Naive thymus-derived CD4-positive, alpha-beta T cell (primary cell): Measurements from ENCODE around the gene FAM13A. TPM values are rescaled to one million over a fixed set of nuclear protein-coding genes. Genes with fewer than 3 reads are reported as not detected.

ENCODE experiments used
- ATAC-seq: fragments of 150-1000 bp; cut with Tn5 transposase; 2 replicates; pipeline ENCODE4 v1.10.0; 2021; ENCODE audit warnings: mild to moderate bottlenecking, moderate library complexity
- CTCF ChIA-PET: fragments of 350-600 bp; sonication (Branson Sonifier 250); formaldehyde crosslinking; loops from one replicate; lab custom pipeline; 2021; ENCODE audit warnings: antibody characterized with exemption; lab: Charles Lee
- POLR2A ChIA-PET: fragments of 350-600 bp; sonication (Branson Sonifier 250); formaldehyde crosslinking; loops from one replicate; lab custom pipeline; 2021; ENCODE audit warnings: antibody characterized with exemption, inconsistent platforms; lab: Charles Lee
- DNase-seq, 9 donors: peaks; one replicate each; pipeline versions ENCODE4 v3.0.0 to v3.0.0-alpha.2; 2020 to 2022; ENCODE audit warnings: mixed read lengths in 1 of 9
- H3K27ac ChIP-seq: one replicate; pipeline ENCODE4 v1.7.0; 2013; ENCODE audit warnings: mild to moderate bottlenecking, low read depth, low read length, moderate library complexity
- H3K27me3 ChIP-seq, 2 donors: one replicate each; pipeline ENCODE4 v1.7.0; 2013; ENCODE audit warnings: low read length in 2 of 2, mild to moderate bottlenecking in 2 of 2, moderate library complexity in 2 of 2; ENCODE audit not compliant: control insufficient read depth in 2 of 2, insufficient read depth in 2 of 2
- H3K36me3 ChIP-seq, 3 experiments: 1 replicate in 2 of 3; 2 replicates in 1 of 3; pipeline ENCODE4 v1.7.0; 2013; ENCODE audit warnings: low read length in 3 of 3, mild to moderate bottlenecking in 3 of 3, moderate library complexity in 1 of 3; ENCODE audit not compliant: insufficient read depth in 3 of 3, control insufficient read depth in 2 of 3
- H3K4me1 ChIP-seq, 2 donors: one replicate each; pipeline ENCODE4 v1.7.0; 2013; ENCODE audit warnings: low read length in 2 of 2, mild to moderate bottlenecking in 2 of 2, moderate library complexity in 1 of 2; ENCODE audit not compliant: control insufficient read depth in 2 of 2, insufficient read depth in 2 of 2
- H3K4me3 ChIP-seq: 2 replicates; pipeline ENCODE4 v1.7.0; 2013; ENCODE audit warnings: mild to moderate bottlenecking, low read length
- H3K9me3 ChIP-seq, 3 experiments: 1 replicate in 2 of 3; 2 replicates in 1 of 3; pipeline ENCODE4 v1.7.0; 2013; ENCODE audit warnings: low read length in 3 of 3; ENCODE audit not compliant: control insufficient read depth in 2 of 3
- H3K27ac Mint-ChIP-seq, 9 donors: one replicate each; pipeline ENCODE4 v1.8.0; 2020 to 2022; ENCODE audit warnings: mixed read lengths in 9 of 9, mild to moderate bottlenecking in 8 of 9, moderate library complexity in 5 of 9, inconsistent platforms in 2 of 9
- H3K27me3 Mint-ChIP-seq, 5 donors: one replicate each; pipeline ENCODE4 v1.8.0; 2021 to 2022; ENCODE audit warnings: mixed read lengths in 5 of 5, mild to moderate bottlenecking in 1 of 5
- H3K36me3 Mint-ChIP-seq, 5 donors: one replicate each; pipeline ENCODE4 v1.8.0; 2020 to 2022; ENCODE audit warnings: mixed read lengths in 5 of 5, mild to moderate bottlenecking in 3 of 5, inconsistent platforms in 1 of 5
- H3K4me1 Mint-ChIP-seq, 7 donors: one replicate each; pipeline ENCODE4 v1.8.0; 2020 to 2022; ENCODE audit warnings: mixed read lengths in 7 of 7, mild to moderate bottlenecking in 3 of 7, inconsistent platforms in 1 of 7
- H3K4me3 Mint-ChIP-seq, 10 donors: one replicate each; pipeline ENCODE4 v1.8.0; 2020 to 2022; ENCODE audit warnings: mild to moderate bottlenecking in 10 of 10, mixed read lengths in 10 of 10, moderate library complexity in 6 of 10, inconsistent platforms in 2 of 10
- H3K9me3 Mint-ChIP-seq, 11 donors: one replicate each; pipeline ENCODE4 v1.8.0; 2020 to 2022; ENCODE audit warnings: mixed read lengths in 11 of 11, mild to moderate bottlenecking in 4 of 11, inconsistent platforms in 1 of 11, moderate library complexity in 1 of 11
- intact Hi-C, 2 donors: fragments of 100-400 bp; cut with micrococcal nuclease; formaldehyde crosslinking; loops; one replicate each; pipeline ENCODE4 v1.15.1; 2023
- polyA plus RNA-seq, 2 donors: library from polyadenylated mRNA; unstranded; fragments of 300-500 nt; fragmentation: Illumina TruSeq; gene quantifications; one replicate each; pipeline ENCODE4 v1.2.3, GENCODE V29; 2021
- total RNA-seq, 6 experiments: library from RNA in 5 of 6; stranded (reverse) in 5 of 6; gene quantifications; 1 replicate in 5 of 6; 2 replicates in 1 of 6; pipeline ENCODE4 v1.2.3 and lab custom pipeline; 2021 to 2026

The FAM13A gene
- total and polyA plus RNA-seq, 7 experiments from 2014 or later: 4.5 to 60.4 (median 10.2) TPM

DNA sequence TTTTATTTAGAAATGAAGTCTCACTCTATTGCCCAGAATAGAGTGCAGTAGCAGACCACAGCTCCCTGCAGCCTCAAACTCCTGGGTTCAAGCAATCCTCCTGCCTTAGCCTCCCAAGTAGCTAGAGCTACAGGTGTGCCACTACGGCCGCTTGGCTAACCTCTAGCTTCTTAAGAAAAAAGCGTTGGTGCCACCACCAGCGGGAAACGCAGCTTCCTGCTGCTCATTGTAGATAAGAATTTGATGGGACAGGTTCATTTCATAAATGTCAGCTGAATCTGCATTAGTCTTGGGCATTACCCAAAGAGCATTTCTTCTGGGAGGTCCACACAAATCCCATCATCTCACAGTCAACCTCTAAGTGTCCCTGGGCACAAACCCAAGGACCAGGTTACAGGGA is 326.2 kb downstream of the FAM13A start:
- ChIA-PET CTCF (no interaction called here), POLR2A (no interaction called here)
- no peaks in the 10 kb centered on the region for H3K27me3 Mint-ChIP-seq
- peak overlapping the region in 1 of 10 donors; percentile 32 for H3K4me3 Mint-ChIP-seq
- Histone ChIP-seq H3K4me1 (no peaks in the 10 kb centered on the region), H3K27me3 (no peaks in the 10 kb centered on the region), H3K4me3 (no peak overlapping the region), H3K27ac (no peak overlapping the region), H3K36me3 (peaks cover 0 to 46% (median 6%) of the 10 kb centered on the region in 3 experiments), H3K9me3 (no peaks in the 10 kb centered on the region)
- peaks cover 5 to 38% (median 13%) of the 10 kb centered on the region in 5 donors for H3K36me3 Mint-ChIP-seq
- no peak for DNase-seq
- no peak for ATAC-seq
- intact Hi-C loops: no loop called here
- no peaks in the 10 kb centered on the region for H3K9me3 Mint-ChIP-seq
- peak overlapping the region in 5 of 9 donors; percentile 11 to 77 (median 48) for H3K27ac Mint-ChIP-seq
- H3K4me1 Mint-ChIP-seq: no peaks in the 10 kb centered on the region

DNA sequence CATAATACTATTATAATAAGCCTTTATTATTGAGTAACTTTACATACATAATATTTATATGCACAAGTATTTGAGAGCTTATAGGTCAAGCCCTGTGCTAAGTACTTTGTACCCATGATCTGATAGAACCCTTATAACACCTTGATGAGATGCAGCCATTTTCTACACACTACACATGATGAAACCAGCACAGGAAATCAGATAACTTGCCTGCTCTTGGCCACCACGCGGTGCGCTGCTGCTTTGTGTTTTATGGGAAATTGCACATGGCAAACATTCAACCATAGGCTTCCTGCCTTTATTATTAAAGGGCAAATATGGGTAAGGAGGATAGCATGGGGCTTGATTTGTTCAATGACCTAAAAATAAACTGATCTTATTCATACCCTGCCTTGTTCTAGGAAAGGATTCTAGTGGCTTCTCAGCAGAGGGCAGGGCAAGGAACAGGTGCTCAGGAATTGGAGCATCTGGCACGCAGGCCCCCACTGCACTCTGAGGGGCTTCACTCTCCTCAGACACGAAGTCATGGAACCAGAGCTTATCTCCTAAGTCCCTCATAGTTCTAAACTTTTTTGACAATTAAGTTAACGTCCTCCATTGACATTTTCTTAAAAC is 327.7 kb downstream of the FAM13A start:
- H3K27ac Mint-ChIP-seq: peak overlapping the region in 4 of 9 donors; percentile 3 to 71 (median 28)

DNA sequence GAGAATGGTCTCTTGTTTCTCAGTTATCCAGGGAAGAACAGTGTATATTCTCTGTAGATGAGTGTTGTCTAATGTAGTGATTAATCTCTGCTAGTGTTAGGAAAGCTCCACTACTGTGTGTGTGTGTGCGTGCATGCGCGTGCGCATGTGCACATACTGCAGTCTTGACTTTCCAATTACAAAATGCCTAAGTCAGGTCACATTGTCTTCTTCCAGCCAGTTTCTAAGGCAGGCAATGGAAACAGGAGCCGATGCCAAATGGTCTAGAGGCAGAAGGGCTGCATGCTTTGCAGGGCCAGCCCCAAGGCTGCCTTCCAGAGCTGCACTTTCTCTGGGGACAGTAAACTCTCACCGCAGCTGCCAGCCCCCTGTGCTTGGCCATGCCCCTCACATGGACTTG is 328.8 kb downstream of the FAM13A start:
- Histone ChIP-seq H3K27me3 (no peaks in the 10 kb centered on the region), H3K4me3 (no peak overlapping the region), H3K27ac (no peak overlapping the region), H3K9me3 (no peaks in the 10 kb centered on the region), H3K4me1 (no peaks in the 10 kb centered on the region), H3K36me3 (peaks cover 0 to 72% (median 11%) of the 10 kb centered on the region in 3 experiments)
- no peaks in the 10 kb centered on the region for H3K4me1 Mint-ChIP-seq
- ATAC-seq: no peak
- H3K4me3 Mint-ChIP-seq: no peak overlapping the region
- POLR2A ChIA-PET: no interaction called here
- no peaks in the 10 kb centered on the region for H3K9me3 Mint-ChIP-seq
- CTCF ChIA-PET: no interaction called here
- peaks cover 5 to 33% (median 13%) of the 10 kb centered on the region in 5 donors for H3K36me3 Mint-ChIP-seq
- peak overlapping the region in 5 of 9 donors; percentile 29 to 66 (median 40) for H3K27ac Mint-ChIP-seq
- no peaks in the 10 kb centered on the region for H3K27me3 Mint-ChIP-seq
- DNase-seq: no peak
- intact Hi-C loops: no loop called here

More for the DNA sequence above, 327.7 kb downstream of the FAM13A start:
- Mint-ChIP-seq H3K36me3 (peaks cover 5 to 31% (median 13%) of the 10 kb centered on the region in 5 donors), H3K27me3 (no peaks in the 10 kb centered on the region), H3K4me1 (no peaks in the 10 kb centered on the region), H3K9me3 (no peaks in the 10 kb centered on the region), H3K4me3 (no peak overlapping the region)
- H3K36me3 ChIP-seq: peaks cover 0 to 62% (median 6%) of the 10 kb centered on the region in 3 experiments
- H3K4me1 ChIP-seq: no peaks in the 10 kb centered on the region
- CTCF ChIA-PET: no interaction called here
- intact Hi-C loops: no loop called here
- DNase-seq (no peak), ATAC-seq (no peak)
- H3K27ac ChIP-seq: no peak overlapping the region
- POLR2A ChIA-PET: interaction anchor here (0.7 kb wide), 1 partner anchor 35 kb away, joined by 3 read pairs; no protein-coding TSS in a partner anchor
- H3K27me3 ChIP-seq: no peaks in the 10 kb centered on the region
- H3K9me3 ChIP-seq: no peaks in the 10 kb centered on the region
- no peak overlapping the region for H3K4me3 ChIP-seq

DNA sequence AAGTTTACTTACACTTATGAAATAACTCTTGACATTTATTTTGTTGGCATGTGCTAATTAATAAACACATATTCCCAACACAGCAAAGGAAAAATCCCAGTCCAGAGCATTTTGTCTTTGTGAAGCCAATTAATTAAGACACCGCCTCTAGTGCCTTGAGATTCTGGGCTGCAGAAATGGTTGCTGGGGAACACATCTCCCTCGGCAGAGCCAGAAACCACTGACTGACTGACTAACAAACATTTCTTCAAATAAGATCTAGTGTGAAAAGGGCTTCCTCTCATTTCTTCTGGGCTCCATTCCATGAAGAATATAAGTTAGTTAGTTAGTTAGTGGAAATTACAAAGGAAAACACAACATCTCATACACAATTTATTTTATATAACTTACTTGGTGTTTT is 331.0 kb downstream of the FAM13A start:
- no peaks in the 10 kb centered on the region for H3K27me3 Mint-ChIP-seq
- DNase-seq (no peak), ATAC-seq (no peak)
- H3K4me1 Mint-ChIP-seq: no peaks in the 10 kb centered on the region
- Histone ChIP-seq H3K36me3 (peaks cover 0 to 88% (median 11%) of the 10 kb centered on the region in 3 experiments), H3K9me3 (no peaks in the 10 kb centered on the region), H3K27me3 (no peaks in the 10 kb centered on the region), H3K27ac (no peak overlapping the region), H3K4me3 (no peak overlapping the region), H3K4me1 (no peaks in the 10 kb centered on the region)
- H3K4me3 Mint-ChIP-seq: no peak overlapping the region
- H3K36me3 Mint-ChIP-seq: peaks cover 5 to 33% (median 22%) of the 10 kb centered on the region in 5 donors
- intact Hi-C loops: no loop called here
- no peaks in the 10 kb centered on the region for H3K9me3 Mint-ChIP-seq
- peak overlapping the region in 1 of 9 donors; percentile 45 for H3K27ac Mint-ChIP-seq
- POLR2A ChIA-PET: interaction anchor here (1.0 kb wide), 1 partner anchor 12 kb away, joined by 3 read pairs; no protein-coding TSS in a partner anchor
- CTCF ChIA-PET: interaction anchor here (1.5 kb wide), 1 partner anchor 186 kb away, joined by 4 read pairs; no protein-coding TSS in a partner anchor

DNA sequence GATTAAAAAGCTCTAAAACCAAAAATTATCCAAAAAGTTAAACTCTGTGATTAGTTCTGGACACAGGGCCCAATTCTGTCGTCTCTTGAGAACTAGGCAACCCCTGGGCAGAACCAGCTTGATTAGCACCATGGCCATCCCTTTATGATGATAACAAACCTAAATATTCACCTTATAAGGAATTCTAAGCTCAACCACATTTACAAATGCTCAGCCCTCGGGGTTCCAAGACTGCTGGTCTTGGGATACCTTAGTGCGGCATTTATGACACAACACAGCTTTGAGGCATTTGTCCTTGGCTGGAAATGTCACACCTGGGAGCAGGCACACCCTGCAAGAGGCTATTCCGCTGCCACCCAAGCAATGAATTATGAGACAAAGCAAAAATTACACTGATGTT is 331.8 kb downstream of the FAM13A start:
- Mint-ChIP-seq H3K27me3 (no peaks in the 10 kb centered on the region), H3K27ac (peak overlapping the region in 6 of 9 donors; percentile 12 to 80 (median 46)), H3K4me1 (no peaks in the 10 kb centered on the region), H3K36me3 (peaks cover 5 to 38% (median 29%) of the 10 kb centered on the region in 5 donors), H3K9me3 (no peaks in the 10 kb centered on the region), H3K4me3 (no peak overlapping the region)
- DNase-seq: no peak
- POLR2A ChIA-PET: no interaction called here
- peaks cover 0 to 90% (median 11%) of the 10 kb centered on the region in 3 experiments for H3K36me3 ChIP-seq
- intact Hi-C loops: no loop called here
- H3K9me3 ChIP-seq: no peaks in the 10 kb centered on the region
- no peaks in the 10 kb centered on the region for H3K4me1 ChIP-seq
- no peak for ATAC-seq
- no peaks in the 10 kb centered on the region for H3K27me3 ChIP-seq
- H3K4me3 ChIP-seq: no peak overlapping the region
- H3K27ac ChIP-seq: no peak overlapping the region
- CTCF ChIA-PET: interaction anchor here (0.5 to 0.9 kb wide), 2 partner anchors 11 to 52 kb away, joined by 3 read pairs; no protein-coding TSS in a partner anchor

DNA sequence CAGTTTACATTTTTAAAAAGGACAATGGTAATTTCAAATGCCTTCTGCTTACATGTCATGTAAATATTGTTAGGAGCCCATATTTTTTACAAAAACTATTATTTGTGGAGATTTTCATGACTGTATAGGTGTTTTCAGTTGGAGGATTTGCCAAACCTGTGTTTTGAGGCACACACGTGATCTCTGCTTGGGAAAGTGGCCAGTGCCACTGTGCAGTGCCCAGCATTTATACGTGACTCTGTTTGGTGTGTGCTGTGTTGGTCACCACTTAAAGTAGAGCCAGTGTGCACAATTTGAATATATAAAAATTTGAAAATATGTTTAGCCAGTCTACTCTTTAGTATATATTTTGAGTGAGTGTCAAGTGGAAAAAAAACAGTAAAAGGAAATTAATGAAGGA is 332.6 kb downstream of the FAM13A start:
- Histone ChIP-seq H3K4me1 (no peaks in the 10 kb centered on the region), H3K9me3 (no peaks in the 10 kb centered on the region), H3K27me3 (no peaks in the 10 kb centered on the region), H3K36me3 (peaks cover 0 to 91% (median 11%) of the 10 kb centered on the region in 3 experiments), H3K4me3 (no peak overlapping the region), H3K27ac (no peak overlapping the region)
- Mint-ChIP-seq H3K27me3 (no peaks in the 10 kb centered on the region), H3K36me3 (peaks cover 5 to 45% (median 29%) of the 10 kb centered on the region in 5 donors), H3K9me3 (no peaks in the 10 kb centered on the region), H3K27ac (peak overlapping the region in 5 of 9 donors; percentile 17 to 62 (median 53)), H3K4me1 (peaks cover 0 to under 1% (median 0%) of the 10 kb centered on the region in 7 donors), H3K4me3 (no peak overlapping the region)
- no peak for DNase-seq
- intact Hi-C loops: no loop called here
- ATAC-seq: no peak
- ChIA-PET POLR2A (no interaction called here), CTCF (interaction anchor here (0.7 kb wide), 2 partner anchors 30 to 87 kb away, joined by 3 read pairs; no protein-coding TSS in a partner anchor)
